Measurements from ENCODE around the gene ATRIP. TPM values are rescaled to one million over a fixed set of nuclear protein-coding genes. Genes with fewer than 3 reads are reported as not detected.

Gene ATRIP
- total and polyA plus RNA-seq, 10 of the 15 experiments (the other 5 are each of a cell fraction or from before 2014, with no cell fraction given), result 1.4 to 16.0 (median 10.1) TPM

GRCh38 chr3:48412375-48413001 lies 34.0 kb upstream of the ATRIP start:
- H3K4me3 ChIP-seq, result no peak overlapping the region
- H3K36me3 ChIP-seq (ENCODE audit: control insufficient read depth in 2 of 2, insufficient read depth in 2 of 2, low read length in 1 of 2), result no peaks in the 10 kb centered on the region
- H4K20me1 ChIP-seq (ENCODE audit: control insufficient read depth, insufficient read depth), result no peaks in the 10 kb centered on the region
- POLR2A ChIA-PET, result no interaction called here
- H3K4me1 ChIP-seq (ENCODE audit: control insufficient read depth, insufficient read depth, low read length), result no peaks in the 10 kb centered on the region
- CTCF ChIA-PET, result interaction anchor here (2.7 to 22.0 kb wide), 2 partner anchors 12 to 24 kb away, joined by 8 to 757 read pairs; partner anchors contain the start of genes CCDC51 and TMA7
- SMC1A ChIA-PET (ENCODE audit: uncharacterized antibody, unreplicated experiment), result no interaction called here
- intact Hi-C loops (cut with micrococcal nuclease; ENCODE audit: unreplicated experiment), result no loop called here
- RAD21 ChIA-PET (ENCODE audit: unreplicated experiment), result interaction anchor here (0.7 to 1.4 kb wide), 2 partner anchors 12 to 778 kb away, joined by 3 to 4 read pairs; no protein-coding TSS in a partner anchor
- FAIRE-seq, result no peak
- TF ChIP-seq SREBF1 (IDR thresholded peaks at IDR 0.05; ENCODE audit: low read length) (no peak), DPF2 (IDR thresholded peaks at IDR 0.05) (no peak), RAD21 (IDR thresholded peaks at IDR 0.05; ENCODE audit: insufficient read depth, low read depth, low read length) (no peak), POLR2AphosphoS5 (IDR thresholded peaks at IDR 0.05; ENCODE audit: low read length) (no peak), BMI1 (IDR thresholded peaks at IDR 0.05; ENCODE audit: borderline replicate concordance) (no peak), EZH2 (IDR thresholded peaks at IDR 0.05; ENCODE audit: borderline replicate concordance, control insufficient read depth, low read depth, low read length) (no peak), NKRF (conservative IDR thresholded peaks at IDR 0.05) (no peak), IKZF1 (conservative IDR thresholded peaks at IDR 0.05) (no peak), SREBF2 (IDR thresholded peaks at IDR 0.05; ENCODE audit: low read length) (no peak)
- TF ChIP-seq, protein P1, sequence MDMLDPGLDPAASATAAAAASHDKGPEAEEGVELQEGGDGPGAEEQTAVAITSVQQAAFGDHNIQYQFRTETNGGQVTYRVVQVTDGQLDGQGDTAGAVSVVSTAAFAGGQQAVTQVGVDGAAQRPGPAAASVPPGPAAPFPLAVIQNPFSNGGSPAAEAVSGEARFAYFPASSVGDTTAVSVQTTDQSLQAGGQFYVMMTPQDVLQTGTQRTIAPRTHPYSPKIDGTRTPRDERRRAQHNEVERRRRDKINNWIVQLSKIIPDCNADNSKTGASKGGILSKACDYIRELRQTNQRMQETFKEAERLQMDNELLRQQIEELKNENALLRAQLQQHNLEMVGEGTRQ (IDR thresholded peaks at IDR 0.05; ENCODE audit: borderline replicate concordance, low read depth, low read length), result no peak
- H3K4me2 ChIP-seq (ENCODE audit: control insufficient read depth, insufficient read depth), result no peak overlapping the region
- no peak overlapping the region for H2AFZ ChIP-seq (ENCODE audit: control insufficient read depth, low read depth, low read length)
- H3K79me2 ChIP-seq (ENCODE audit: control insufficient read depth, insufficient read depth, low read length), result no peaks in the 10 kb centered on the region
- H3K9ac ChIP-seq (ENCODE audit: control insufficient read depth, insufficient read depth, low read length), result no peak overlapping the region
- H3K27ac ChIP-seq (ENCODE audit: control insufficient read depth, insufficient read depth), result no peak overlapping the region
- H3K9me3 ChIP-seq (replicated peaks; ENCODE audit: control insufficient read depth, insufficient read depth, low read length), result no peaks in the 10 kb centered on the region
- no peaks in the 10 kb centered on the region for H3K27me3 ChIP-seq (replicated peaks in 1 of 2; ENCODE audit: control insufficient read depth in 2 of 2, insufficient read depth in 2 of 2, low read length in 1 of 2)
- DNase-seq (ENCODE audit: low read depth, low spot score), result no peak
- 43% methylated on average over 18 of the region's 19 CpGs for WGBS (ENCODE audit: insufficient coverage, insufficient replicate concordance, low lambda C conversion rate, missing lambda C conversion rate)
- in situ Hi-C loops (cut with MboI), result no loop called here
- ATAC-seq, result no peak
- BruUV-seq (replicated peaks), result no TSS peak

All from GM12878 (cell line).